Renal pelvis (tissue), 4 donors: Measurements from ENCODE around the gene ASPSCR1. TPM values are rescaled to one million over a fixed set of nuclear protein-coding genes. Genes with fewer than 3 reads are reported as not detected.

Experiments used
- DNase-seq: peaks from one replicate; pipeline ENCODE4 v3.0.0-alpha.2; 2013
- polyA plus RNA-seq, 3 donors: library from polyadenylated mRNA; unstranded; fragments of 120-200 nt; gene quantifications; one replicate each; pipeline ENCODE4 v1.2.1, GENCODE V29; 2013; ENCODE audit not compliant: insufficient read length in 3 of 3

ASPSCR1 gene
- polyA plus RNA-seq, 3 donors = 37.2 to 40.1 (median 37.4) TPM

DNA sequence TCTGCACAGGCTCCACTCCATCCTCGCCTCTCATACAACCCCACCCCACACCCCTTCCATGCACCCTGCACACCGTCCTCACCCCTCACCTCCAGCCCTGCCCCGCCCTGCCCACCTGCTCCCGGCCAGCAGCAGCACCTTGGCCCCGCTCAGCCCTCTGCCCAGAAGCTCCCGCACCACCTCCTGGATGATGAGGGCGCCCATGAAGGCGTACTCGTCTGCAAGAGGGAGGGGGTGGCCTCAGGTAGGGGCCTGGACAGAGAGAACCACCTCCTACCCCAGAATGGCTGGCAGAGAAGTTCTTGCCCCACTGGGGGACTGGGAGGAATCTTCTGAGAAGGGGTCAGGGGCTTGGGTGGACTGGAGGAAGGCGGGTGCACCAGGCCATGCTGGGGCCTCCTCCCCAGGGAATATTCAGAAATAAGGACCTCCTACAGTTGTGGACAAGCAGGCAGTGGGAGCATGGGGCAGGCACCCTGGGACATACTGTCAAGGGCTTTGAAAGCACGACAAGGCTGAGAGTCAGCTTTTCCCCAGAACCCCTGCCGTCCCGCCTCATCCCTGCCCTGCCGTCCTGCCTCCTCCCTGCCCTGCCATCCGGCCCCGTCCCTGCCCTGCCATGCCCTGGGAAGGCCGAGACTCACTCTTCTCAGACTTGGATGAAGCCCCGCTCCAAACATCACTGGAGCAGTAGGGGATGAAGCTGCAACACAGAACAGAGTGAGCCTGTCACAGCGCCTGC is 19.6 kb upstream of the ASPSCR1 start:
- DNase-seq = no peak

- DNase-seq = no peak
Observed at GRCh38 chr17:81958633-81959342, 18.6 kb upstream of the ASPSCR1 start.

DNA sequence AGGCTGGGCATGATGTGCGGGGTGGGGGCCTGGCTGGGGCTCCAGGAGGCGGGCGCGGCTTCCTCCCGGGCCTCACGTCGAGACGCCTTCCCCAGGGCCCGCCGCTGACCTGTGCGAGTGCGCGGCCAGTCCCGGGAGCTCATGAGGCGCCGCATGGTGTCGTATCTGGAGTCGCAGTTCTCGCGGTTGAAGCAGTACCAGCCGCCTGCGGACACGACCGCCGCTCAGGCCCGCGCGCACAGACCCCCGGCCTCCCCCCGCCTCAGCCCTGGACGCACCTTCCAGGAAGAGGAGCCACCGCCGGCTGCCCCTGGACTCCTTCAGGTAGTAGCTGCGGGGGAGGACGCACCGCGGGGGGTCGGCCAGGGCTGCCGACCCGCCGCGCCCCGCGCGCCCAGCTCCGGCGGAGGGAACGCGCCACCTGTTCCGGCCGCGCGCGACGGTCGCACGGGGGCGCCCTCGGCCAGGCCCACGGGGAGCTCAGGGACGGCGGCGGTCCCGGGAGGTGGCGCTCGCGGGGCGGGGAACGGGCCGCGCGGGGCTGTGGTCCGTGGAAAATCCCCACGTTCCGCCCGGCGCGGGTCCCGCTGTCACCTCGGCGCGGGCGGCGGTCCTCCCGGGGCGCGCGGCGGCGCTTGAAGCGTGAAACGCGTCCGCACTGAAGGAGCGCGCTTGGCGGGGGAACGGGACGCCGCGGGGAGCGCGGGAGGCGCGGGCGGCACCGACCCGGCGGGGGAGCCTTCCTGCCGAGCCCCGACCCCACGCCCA is 17.9 kb upstream of the ASPSCR1 start:
- no peak for DNase-seq

GRCh38 chr17:81960130-81960958 is 17.1 kb upstream of the ASPSCR1 start:
- no peak for DNase-seq

DNA sequence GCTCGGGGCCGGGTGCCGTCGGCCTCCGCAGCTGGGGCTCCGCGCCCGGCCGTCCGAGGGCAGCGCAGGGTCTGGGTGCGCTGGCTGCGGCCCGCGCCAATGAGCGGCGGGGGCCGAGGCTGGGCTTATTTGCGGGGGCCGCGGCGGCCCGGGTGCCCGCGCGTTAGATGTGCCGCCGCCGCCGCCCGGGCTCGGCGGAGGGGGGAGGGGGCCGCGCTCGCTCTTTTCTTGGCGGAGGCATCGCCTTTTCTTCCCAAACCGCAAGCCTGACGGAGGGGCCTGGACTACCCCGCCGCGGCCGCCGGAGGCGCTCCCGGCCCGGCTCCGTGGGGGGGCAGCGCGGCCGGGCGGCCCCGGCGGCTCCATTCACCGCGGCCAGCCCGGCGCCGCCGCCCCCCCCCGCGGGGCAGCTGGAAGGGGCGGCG is 16.3 kb upstream of the ASPSCR1 start, which contains the start of gene NOTUM:
Gene NOTUM, minus strand, starts transcription at position 101 of the 425 bp plus-strand sequence. CDS start 278 bp downstream, outside the sequence.
- DNase-seq = no peak

- DNase-seq = no peak
Observed at GRCh38 chr17:81961521-81962498, 15.6 kb upstream of the ASPSCR1 start.

DNA sequence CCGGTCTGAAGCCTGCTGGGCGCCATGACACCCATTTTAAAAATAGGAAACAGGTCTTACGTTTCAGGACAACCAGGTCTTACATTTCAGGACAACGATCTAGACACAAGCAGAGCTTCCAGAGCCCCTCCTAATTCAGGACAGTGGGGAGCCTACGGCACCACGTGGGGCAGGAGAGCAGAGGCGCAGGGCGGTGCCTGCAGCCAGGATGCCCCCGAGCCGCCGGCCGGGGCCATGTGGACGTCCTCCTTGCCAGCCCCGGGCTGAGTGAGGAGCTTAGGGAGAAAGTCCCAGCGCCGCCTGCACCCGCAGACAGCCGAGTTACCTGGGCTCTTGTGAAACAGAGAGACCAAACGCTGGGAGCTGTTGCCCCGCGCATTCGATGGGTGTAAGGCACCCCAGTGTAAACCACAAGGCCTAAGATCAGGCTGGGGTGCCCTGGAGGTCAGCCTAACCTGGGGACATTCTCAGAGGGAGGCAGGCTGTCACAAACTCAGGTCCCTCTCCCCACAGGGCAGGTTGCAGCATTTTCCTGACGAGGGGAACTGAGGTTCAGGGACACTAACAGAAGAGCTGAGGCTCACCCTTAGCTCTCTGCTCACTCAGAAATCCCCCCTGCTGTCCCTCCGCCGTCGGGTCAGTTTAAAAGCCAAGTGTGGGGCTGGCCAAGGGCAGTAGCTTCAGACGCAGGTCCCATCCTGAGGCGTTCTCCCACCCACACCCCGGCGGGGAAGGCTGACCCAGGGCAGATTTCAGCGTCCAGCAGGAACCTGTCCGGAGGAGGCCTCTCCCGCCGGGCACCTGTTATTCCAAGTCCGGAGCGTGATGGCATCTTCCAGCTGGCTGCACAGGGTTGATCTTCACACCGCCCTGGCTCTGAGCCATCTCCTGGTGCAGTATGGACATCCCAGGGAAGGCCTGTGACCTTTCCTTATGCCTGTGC is 14.7 kb upstream of the ASPSCR1 start:
- no peak for DNase-seq

DNA sequence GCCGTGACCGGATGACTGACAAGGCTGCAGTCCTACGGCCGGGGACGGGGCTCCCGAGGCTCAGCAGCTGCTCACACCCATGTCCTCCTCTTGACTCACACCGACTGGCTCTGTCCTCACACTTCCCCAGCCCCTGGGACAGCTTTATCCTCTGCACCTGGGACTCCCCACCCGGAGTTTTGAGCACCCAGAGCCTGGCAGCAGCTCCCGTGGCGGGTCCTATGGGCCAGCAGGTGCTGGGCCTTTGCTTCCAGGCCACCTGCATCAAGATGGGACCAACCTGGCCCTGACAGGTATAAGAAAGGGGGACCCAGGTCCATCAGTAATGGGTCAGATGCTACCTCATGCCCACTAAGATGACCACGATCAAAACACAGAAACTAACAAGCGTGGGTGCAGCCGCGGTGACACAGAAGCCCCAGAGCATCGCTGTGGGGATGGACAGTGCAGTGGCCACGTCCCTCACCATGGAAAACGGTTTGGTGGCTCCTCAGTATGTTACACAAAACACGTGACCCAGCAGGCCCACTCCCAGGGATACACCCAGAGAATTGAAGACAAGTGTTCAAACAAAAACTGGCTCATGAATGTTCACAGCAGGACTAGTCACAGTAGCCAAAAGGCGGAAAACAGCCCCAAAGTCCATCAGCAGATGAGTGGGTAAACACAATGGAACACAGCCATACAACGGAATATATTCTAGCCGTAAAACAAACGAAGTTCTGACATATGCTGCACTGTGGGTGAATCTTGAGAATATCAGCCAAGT is 13.2 kb upstream of the ASPSCR1 start:
- no peak for DNase-seq

DNA sequence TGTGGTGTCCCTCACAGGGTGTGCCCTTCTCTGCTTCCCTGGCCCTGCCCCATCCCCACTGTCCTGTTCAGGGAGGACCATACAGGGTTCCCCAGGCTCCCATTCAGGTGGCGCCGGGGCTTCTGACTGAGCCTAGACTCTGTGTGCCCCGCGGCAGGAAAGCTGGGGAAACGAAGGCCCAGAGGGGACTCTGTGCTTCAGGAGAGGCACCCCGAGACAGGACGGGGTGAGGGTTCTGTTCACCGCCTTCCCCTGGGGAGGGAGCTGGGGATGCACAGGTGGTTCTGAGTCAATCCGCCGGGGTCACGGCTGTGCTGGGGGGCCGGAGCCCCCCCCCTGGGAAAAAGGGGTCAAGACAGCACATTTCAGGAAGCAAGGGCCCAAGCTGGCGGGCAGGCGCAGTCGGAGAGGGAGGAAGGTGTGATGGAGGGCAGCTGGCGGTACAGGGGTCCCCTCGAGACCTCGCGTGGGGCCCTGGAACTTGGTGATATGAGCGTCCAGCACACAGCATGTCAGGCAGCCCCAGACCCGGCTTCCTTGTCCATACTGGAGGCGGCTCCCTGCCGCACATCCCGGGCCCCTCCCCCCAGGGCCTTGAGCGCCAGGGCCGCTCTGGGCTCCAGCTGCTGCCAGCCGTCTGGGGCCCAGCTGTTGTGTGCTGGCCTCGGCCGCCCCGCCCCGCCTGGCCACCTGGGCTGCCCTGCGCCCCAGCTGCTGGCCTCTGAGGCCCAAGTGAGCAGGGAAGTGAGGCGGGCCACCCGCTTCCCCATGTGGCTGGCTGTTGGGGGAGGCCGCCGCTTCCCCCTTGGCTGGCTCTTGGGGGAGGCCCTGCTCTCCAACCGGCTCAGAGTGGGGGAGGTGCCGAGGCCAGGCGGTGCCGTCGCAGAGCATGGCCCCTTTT is 10.8 kb upstream of the ASPSCR1 start:
- no peak for DNase-seq

DNA sequence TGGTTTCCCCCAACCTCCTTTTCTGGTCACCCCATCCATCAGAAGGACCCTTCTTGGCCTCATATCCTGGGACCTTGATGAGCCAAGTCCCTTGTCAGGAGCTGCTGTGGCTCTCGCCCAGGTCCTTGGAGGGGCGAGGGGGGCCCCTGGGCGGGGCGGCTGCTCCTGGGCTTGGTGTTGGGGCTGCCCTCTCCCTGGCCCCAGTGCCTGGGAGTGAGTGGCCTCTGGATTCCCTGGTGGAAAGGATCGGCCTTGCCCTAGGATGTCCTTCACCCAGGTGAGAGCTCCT is 10.2 kb upstream of the ASPSCR1 start:
- DNase-seq = no peak

GRCh38 chr17:81967533-81968395 is 9.7 kb upstream of the ASPSCR1 start:
- DNase-seq = peak; percentile 72

- no peak for DNase-seq
Observed at GRCh38 chr17:81968396-81968745, 9.1 kb upstream of the ASPSCR1 start.

GRCh38 chr17:81968850-81969812 is 8.3 kb upstream of the ASPSCR1 start:
- DNase-seq = no peak

DNA sequence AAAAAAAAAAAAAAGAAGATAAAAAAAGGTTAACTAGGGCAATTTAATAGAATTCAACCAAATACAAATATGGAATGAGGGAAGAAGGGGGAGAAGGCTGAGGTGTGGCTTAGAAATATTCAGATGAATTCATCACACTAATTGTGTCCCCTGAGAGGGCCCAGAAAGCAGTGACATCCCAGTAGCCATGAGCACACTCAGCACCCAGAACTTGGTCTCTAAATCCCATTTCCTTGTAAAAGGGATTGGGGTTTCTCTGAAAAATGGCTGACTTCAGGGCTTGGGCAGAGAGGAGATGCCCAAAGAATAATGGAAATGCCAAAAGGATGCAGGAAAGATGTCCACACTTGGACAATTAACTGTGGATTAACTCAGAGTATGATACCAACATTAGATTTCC is 4.0 kb upstream of the ASPSCR1 start:
- DNase-seq = no peak
